HepG2 (cell line): ENCODE data around the gene FAM43A. TPM values are rescaled to one million over a fixed set of nuclear protein-coding genes. Genes with fewer than 3 reads are reported as not detected.

ENCODE experiments used
- ETS1 ChIP-seq: sonication (generic); formaldehyde crosslinking; IDR thresholded peaks from 2 replicates; pipeline ENCODE4 v1.4.0; 2020; ENCODE audit warnings: missing genetic modification reagents
- HBP1 ChIP-seq: IDR thresholded peaks from 2 replicates; pipeline ENCODE4 v1.6.1; 2016; ENCODE audit warnings: low read depth, control low read depth
- HMGXB3 ChIP-seq: sonication (generic); formaldehyde crosslinking; IDR thresholded peaks from 2 replicates; pipeline ENCODE4 v1.4.0; 2020; ENCODE audit warnings: missing genetic modification reagents, borderline replicate concordance
- KDM4B ChIP-seq: sonication (generic); formaldehyde crosslinking; IDR thresholded peaks from 2 replicates; pipeline ENCODE4 v1.4.0; 2020; ENCODE audit warnings: missing genetic modification reagents
- NR2F2 ChIP-seq: IDR thresholded peaks from 2 replicates; pipeline ENCODE4 v1.6.1; 2012; ENCODE audit warnings: low read depth, inconsistent platforms, borderline replicate concordance
- RFX5 ChIP-seq: IDR thresholded peaks from 2 replicates; pipeline ENCODE4 v1.6.1; 2011; ENCODE audit warnings: low read depth, low read length, improper control_type of control experiment
- SNAPC5 ChIP-seq: sonication (generic); formaldehyde crosslinking; IDR thresholded peaks from 2 replicates; pipeline ENCODE4 v1.8.1; 2023; ENCODE audit warnings: mild to moderate bottlenecking, missing genetic modification reagents, borderline replicate concordance
- SP4 ChIP-seq: sonication (generic); formaldehyde crosslinking; IDR thresholded peaks from 2 replicates; pipeline ENCODE4 v1.8.1; 2023; ENCODE audit warnings: mild to moderate bottlenecking, missing genetic modification reagents
- ZHX2 ChIP-seq, 2 experiments: sonication (generic) in 1 of 2; formaldehyde crosslinking in 1 of 2; IDR thresholded peaks; 2 replicates each; pipeline versions ENCODE4 v1.6.1 to v1.9.0; 2014 to 2022; ENCODE audit warnings: antibody characterized with exemption in 1 of 2, borderline replicate concordance in 1 of 2, inconsistent platforms in 1 of 2, low read depth in 1 of 2, missing genetic modification reagents in 1 of 2
- ZNF496 ChIP-seq: sonication (generic); formaldehyde crosslinking; IDR thresholded peaks from 2 replicates; pipeline ENCODE4 v1.8.1; 2023; ENCODE audit warnings: mild to moderate bottlenecking, moderate library complexity, missing genetic modification reagents; ENCODE audit not compliant: insufficient replicate concordance
- ZNF567 ChIP-seq: sonication (generic); formaldehyde crosslinking; IDR thresholded peaks from 2 replicates; pipeline ENCODE4 v1.8.1; 2023; ENCODE audit warnings: mild to moderate bottlenecking, missing genetic modification reagents, borderline replicate concordance
- ZNF569 ChIP-seq: sonication (generic); formaldehyde crosslinking; IDR thresholded peaks from 2 replicates; pipeline ENCODE4 v1.5.0; 2020; ENCODE audit warnings: mild to moderate bottlenecking, missing genetic modification reagents, moderate library complexity, borderline replicate concordance
- ZNF704 ChIP-seq: sonication (generic); formaldehyde crosslinking; IDR thresholded peaks from 2 replicates; pipeline ENCODE4 v1.8.1; 2023; ENCODE audit warnings: mild to moderate bottlenecking, inconsistent platforms, moderate library complexity, missing genetic modification reagents, borderline replicate concordance
- polyA plus RNA-seq, 8 experiments: library from polyadenylated mRNA; depleted of rRNA in 3 of 8; stranded (reverse) in 7 of 8; unstranded in 1 of 8; fragments of >200 nt; fragmentation: Illumina TruSeq in 4 of 8; extraction: Trizol in 4 of 8; gene quantifications; 2 replicates each; pipeline versions ENCODE4 v1.2.1 to v1.2.3, GENCODE V29; 2011 to 2016; ENCODE audit warnings: low read depth in 4 of 8, missing spikeins in 1 of 8, mixed read lengths in 1 of 8; ENCODE audit not compliant: insufficient read depth in 1 of 8
- total RNA-seq, 5 experiments: library from RNA; depleted of rRNA; stranded (reverse); fragments of >200 nt; fragmentation: Illumina TruSeq; extraction: Trizol; gene quantifications; 2 replicates each; pipeline ENCODE4 v1.2.3, GENCODE V29; 2016; ENCODE audit warnings: low read depth in 1 of 5

FAM43A gene
- total and polyA plus RNA-seq, 2 of the 13 experiments (the other 11 are each of a cell fraction or from before 2014, with no cell fraction given): 0.91 to 1.8 TPM

GRCh38 chr3:194682694-194683310 is 2.9 kb upstream of the FAM43A start (continued):
- TF ChIP-seq ZNF704 (CRISPR knock-in tag) (no peak), ZNF496 (CRISPR knock-in tag) (no peak), ETS1 (CRISPR knock-in tag) (no peak), NR2F2 (no peak), SP4 (CRISPR knock-in tag) (no peak), ZHX2 (IDR thresholded peaks at IDR 0.05; ENCODE audit: low read depth) (no peak), ZHX2 (CRISPR knock-in tag; IDR thresholded peaks at IDR 0.05; ENCODE audit: borderline replicate concordance) (no peak), ZNF569 (CRISPR knock-in tag) (no peak), ZNF567 (CRISPR knock-in tag) (no peak; the same call in 1 of the 2 replicates), KDM4B (CRISPR knock-in tag) (peak; percentile 47; the same call in 1 of the 2 replicates), SNAPC5 (CRISPR knock-in tag) (no peak), HBP1 (CRISPR knock-in tag) (no peak), RFX5 (no peak), HMGXB3 (CRISPR knock-in tag) (no peak)
